IPS-18a (cell line): ENCODE measurements around the gene TRPC6.

Source experiments
- H3K27ac ChIP-seq: one replicate; pipeline ENCODE4 v1.5.1; 2013; ENCODE audit warnings: low read length
- H3K27me3 ChIP-seq: one replicate; pipeline ENCODE4 v1.6.1; 2013; ENCODE audit warnings: mild to moderate bottlenecking, low read length; ENCODE audit not compliant: control insufficient read depth, insufficient read depth
- H3K36me3 ChIP-seq: one replicate; pipeline ENCODE4 v1.6.1; 2013; ENCODE audit warnings: low read depth, low read length; ENCODE audit not compliant: control insufficient read depth
- H3K4me1 ChIP-seq: one replicate; pipeline ENCODE4 v1.6.1; 2013; ENCODE audit warnings: low read depth, low read length; ENCODE audit not compliant: control insufficient read depth
- H3K4me3 ChIP-seq: one replicate; pipeline ENCODE4 v1.5.1; 2013; ENCODE audit warnings: low read length
- H3K9ac ChIP-seq: one replicate; pipeline ENCODE4 v1.6.1; 2013; ENCODE audit warnings: mild to moderate bottlenecking, low read length, moderate library complexity
- H3K9me3 ChIP-seq: one replicate; pipeline ENCODE4 v1.6.1; 2013; ENCODE audit warnings: low read depth, low read length; ENCODE audit not compliant: control insufficient read depth

The TRPC6 gene

GRCh38 chr11:101521821-101522220 lies 62.0 kb downstream of the TRPC6 start:
- Histone ChIP-seq H3K9me3 (peaks cover 7% of the 10 kb centered on the region), H3K36me3 (no peaks in the 10 kb centered on the region), H3K27ac (no peak overlapping the region), H3K4me3 (no peak overlapping the region), H3K27me3 (no peaks in the 10 kb centered on the region), H3K4me1 (peaks cover 12% of the 10 kb centered on the region), H3K9ac (no peak overlapping the region)

- Histone ChIP-seq H3K27ac (no peak overlapping the region), H3K4me3 (no peak overlapping the region), H3K36me3 (no peaks in the 10 kb centered on the region), H3K4me1 (peaks cover 27% of the 10 kb centered on the region), H3K27me3 (no peaks in the 10 kb centered on the region), H3K9ac (no peak overlapping the region), H3K9me3 (peaks cover 4% of the 10 kb centered on the region)
Observed at GRCh38 chr11:101516546-101516945, 67.3 kb downstream of the TRPC6 start.

GRCh38 chr11:101511065-101511464 lies 72.7 kb downstream of the TRPC6 start:
- Histone ChIP-seq H3K9me3 (no peaks in the 10 kb centered on the region), H3K9ac (no peak overlapping the region), H3K27ac (no peak overlapping the region), H3K4me1 (peaks cover 16% of the 10 kb centered on the region), H3K4me3 (no peak overlapping the region), H3K27me3 (no peaks in the 10 kb centered on the region), H3K36me3 (no peaks in the 10 kb centered on the region)

- peaks cover 13% of the 10 kb centered on the region for H3K4me1 ChIP-seq
- no peak overlapping the region for H3K4me3 ChIP-seq
- no peak overlapping the region for H3K27ac ChIP-seq
- no peak overlapping the region for H3K9ac ChIP-seq
- no peaks in the 10 kb centered on the region for H3K27me3 ChIP-seq
- H3K9me3 ChIP-seq: no peaks in the 10 kb centered on the region
- H3K36me3 ChIP-seq: no peaks in the 10 kb centered on the region
Observed at GRCh38 chr11:101510591-101510990, 73.2 kb downstream of the TRPC6 start.

GRCh38 chr11:101509922-101510321 lies 73.9 kb downstream of the TRPC6 start:
- no peaks in the 10 kb centered on the region for H3K9me3 ChIP-seq
- no peak overlapping the region for H3K4me3 ChIP-seq
- H3K9ac ChIP-seq: no peak overlapping the region
- H3K27ac ChIP-seq: no peak overlapping the region
- no peaks in the 10 kb centered on the region for H3K27me3 ChIP-seq
- no peaks in the 10 kb centered on the region for H3K36me3 ChIP-seq
- peaks cover 7% of the 10 kb centered on the region for H3K4me1 ChIP-seq

GRCh38 chr11:101508370-101508769 lies 75.4 kb downstream of the TRPC6 start:
- Histone ChIP-seq H3K9me3 (no peaks in the 10 kb centered on the region), H3K4me1 (no peaks in the 10 kb centered on the region), H3K27me3 (no peaks in the 10 kb centered on the region), H3K36me3 (no peaks in the 10 kb centered on the region), H3K9ac (no peak overlapping the region), H3K27ac (no peak overlapping the region), H3K4me3 (no peak overlapping the region)

- Histone ChIP-seq H3K9ac (no peak overlapping the region), H3K4me3 (no peak overlapping the region), H3K27me3 (no peaks in the 10 kb centered on the region), H3K36me3 (no peaks in the 10 kb centered on the region), H3K27ac (no peak overlapping the region), H3K4me1 (no peaks in the 10 kb centered on the region), H3K9me3 (no peaks in the 10 kb centered on the region)
Observed at GRCh38 chr11:101498891-101499290, 84.9 kb downstream of the TRPC6 start.

- H3K36me3 ChIP-seq: no peaks in the 10 kb centered on the region
- H3K27ac ChIP-seq: no peak overlapping the region
- no peaks in the 10 kb centered on the region for H3K27me3 ChIP-seq
- no peaks in the 10 kb centered on the region for H3K4me1 ChIP-seq
- no peaks in the 10 kb centered on the region for H3K9me3 ChIP-seq
- no peak overlapping the region for H3K4me3 ChIP-seq
- H3K9ac ChIP-seq: no peak overlapping the region
Observed at GRCh38 chr11:101497291-101497690, 86.5 kb downstream of the TRPC6 start.

- no peaks in the 10 kb centered on the region for H3K27me3 ChIP-seq
- H3K9me3 ChIP-seq: no peaks in the 10 kb centered on the region
- H3K27ac ChIP-seq: no peak overlapping the region
- no peaks in the 10 kb centered on the region for H3K36me3 ChIP-seq
- H3K9ac ChIP-seq: no peak overlapping the region
- H3K4me1 ChIP-seq: peaks cover 6% of the 10 kb centered on the region
- no peak overlapping the region for H3K4me3 ChIP-seq
Observed at GRCh38 chr11:101487775-101488174, 96.0 kb downstream of the TRPC6 start.

GRCh38 chr11:101482556-101483124 lies 101.2 kb downstream of the TRPC6 start:
- H3K9me3 ChIP-seq: no peaks in the 10 kb centered on the region
- peaks cover 6% of the 10 kb centered on the region for H3K4me1 ChIP-seq
- no peaks in the 10 kb centered on the region for H3K27me3 ChIP-seq
- no peak overlapping the region for H3K27ac ChIP-seq
- H3K9ac ChIP-seq: no peak overlapping the region
- H3K4me3 ChIP-seq: no peak overlapping the region
- no peaks in the 10 kb centered on the region for H3K36me3 ChIP-seq

GRCh38 chr11:101478587-101479369 lies 105.0 kb downstream of the TRPC6 start:
- Histone ChIP-seq H3K27me3 (no peaks in the 10 kb centered on the region), H3K27ac (no peak overlapping the region), H3K9ac (no peak overlapping the region)

GRCh38 chr11:101477926-101478325 lies 105.9 kb downstream of the TRPC6 start:
- Histone ChIP-seq H3K4me1 (no peaks in the 10 kb centered on the region), H3K36me3 (no peaks in the 10 kb centered on the region), H3K27me3 (no peaks in the 10 kb centered on the region), H3K9me3 (no peaks in the 10 kb centered on the region), H3K4me3 (no peak overlapping the region), H3K27ac (no peak overlapping the region), H3K9ac (no peak overlapping the region)

More at GRCh38 chr11:101478587-101479369, 105.0 kb downstream of the TRPC6 start:
- Histone ChIP-seq H3K36me3 (no peaks in the 10 kb centered on the region), H3K4me1 (no peaks in the 10 kb centered on the region), H3K4me3 (no peak overlapping the region), H3K9me3 (no peaks in the 10 kb centered on the region)
